ENCODE results near the gene MTG1. TPM values are rescaled to one million over a fixed set of nuclear protein-coding genes. Genes with fewer than 3 reads are reported as not detected.
"Not testable (repeated sequence)": the region's sequence is repeated elsewhere in the genome, so short reads cannot be mapped to it uniquely, and the experiment has no call there.

MTG1 gene
- total and polyA plus RNA-seq, 4 donors = 23.4 to 91.2 (median 42.8) TPM

DNA sequence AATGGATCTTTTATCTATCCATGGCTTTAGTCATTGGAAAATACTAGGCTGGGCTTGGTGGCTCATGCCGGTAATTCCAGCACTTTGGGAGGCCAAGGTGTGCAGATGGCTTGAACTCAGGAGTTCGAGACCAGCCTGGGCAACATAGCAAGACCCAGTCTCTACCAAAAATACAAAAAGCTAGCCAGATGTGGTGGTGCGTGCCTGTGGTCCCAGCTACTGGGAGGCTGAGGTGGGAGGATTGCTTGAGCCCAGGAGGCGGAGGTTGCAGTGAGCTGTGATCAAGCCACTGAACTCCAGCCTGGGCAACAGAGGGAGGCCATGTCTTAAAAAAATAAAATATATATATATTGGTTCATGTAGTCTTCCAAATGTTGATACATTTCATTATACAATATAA is 7.0 kb upstream of the MTG1 start:
- H3K4me1 ChIP-seq (ENCODE audit: control insufficient read depth, insufficient read depth, low read length); H3K27ac ChIP-seq (ENCODE audit: low read depth, low read length); H3K4me3 ChIP-seq (ENCODE audit: low read depth, low read length); H3K27me3 ChIP-seq (ENCODE audit: control insufficient read depth, insufficient read depth, low read length); H3K9me3 ChIP-seq (ENCODE audit: control insufficient read depth, insufficient read depth, low read length); DNase-seq (ENCODE audit: low read depth in 4 of 6, low spot score in 6 of 6): not testable (repeated sequence)
- peaks cover 54% of the 10 kb centered on the region for H3K36me3 ChIP-seq (ENCODE audit: control insufficient read depth, insufficient read depth, low read length)
- 100% methylated on average over 2 of the region's 4 CpGs for WGBS (ENCODE audit: insufficient coverage)

DNA sequence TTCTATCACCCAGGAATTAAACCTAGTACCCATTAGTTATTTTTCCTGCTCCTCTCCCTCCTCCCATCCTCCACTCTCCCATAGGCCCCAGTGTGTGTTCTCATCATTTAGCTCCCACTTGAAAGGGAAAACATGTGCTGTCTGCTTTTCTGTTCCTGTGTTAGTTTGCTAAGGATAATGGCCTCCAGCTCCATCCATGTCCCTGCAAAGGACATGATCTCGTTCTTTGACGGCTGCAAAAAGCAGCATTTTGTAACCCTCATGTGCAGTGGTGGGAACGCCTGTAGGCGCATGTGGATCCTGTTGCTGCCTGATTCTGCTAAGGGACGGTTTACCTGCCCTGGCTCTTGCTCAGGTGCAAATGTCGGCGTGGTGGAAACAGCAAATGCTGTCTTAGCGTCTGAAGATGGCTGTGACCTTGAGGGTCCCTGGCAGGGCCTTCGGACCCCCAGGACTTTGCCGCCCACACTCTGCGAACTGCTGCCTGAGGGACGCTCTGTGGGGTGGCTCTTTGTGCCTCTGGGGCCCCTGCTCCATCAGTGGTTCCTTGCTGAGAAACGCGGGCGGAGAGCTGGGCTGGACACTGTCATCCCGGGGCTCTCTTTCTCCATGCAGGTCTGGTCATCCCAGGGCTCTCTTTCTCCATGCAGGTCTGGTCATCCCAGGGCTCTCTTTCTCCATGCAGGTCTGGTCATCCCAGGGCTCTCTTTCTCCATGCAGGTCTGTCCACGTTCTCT is 5.6 kb upstream of the MTG1 start:
- 87% methylated on average over 17 of the region's 17 CpGs for WGBS (ENCODE audit: insufficient coverage)
- H3K27ac ChIP-seq (ENCODE audit: low read depth, low read length) = no peak overlapping the region
- peaks cover 1% of the 10 kb centered on the region for H3K4me1 ChIP-seq (ENCODE audit: control insufficient read depth, insufficient read depth, low read length)
- H3K9me3 ChIP-seq (ENCODE audit: control insufficient read depth, insufficient read depth, low read length) = no peaks in the 10 kb centered on the region
- DNase-seq (ENCODE audit: low read depth in 4 of 6, low spot score in 6 of 6) = no peak
- no peak overlapping the region for H3K4me3 ChIP-seq (ENCODE audit: low read depth, low read length)
- H3K36me3 ChIP-seq (ENCODE audit: control insufficient read depth, insufficient read depth, low read length) = peaks cover 52% of the 10 kb centered on the region
- no peaks in the 10 kb centered on the region for H3K27me3 ChIP-seq (ENCODE audit: control insufficient read depth, insufficient read depth, low read length)

DNA sequence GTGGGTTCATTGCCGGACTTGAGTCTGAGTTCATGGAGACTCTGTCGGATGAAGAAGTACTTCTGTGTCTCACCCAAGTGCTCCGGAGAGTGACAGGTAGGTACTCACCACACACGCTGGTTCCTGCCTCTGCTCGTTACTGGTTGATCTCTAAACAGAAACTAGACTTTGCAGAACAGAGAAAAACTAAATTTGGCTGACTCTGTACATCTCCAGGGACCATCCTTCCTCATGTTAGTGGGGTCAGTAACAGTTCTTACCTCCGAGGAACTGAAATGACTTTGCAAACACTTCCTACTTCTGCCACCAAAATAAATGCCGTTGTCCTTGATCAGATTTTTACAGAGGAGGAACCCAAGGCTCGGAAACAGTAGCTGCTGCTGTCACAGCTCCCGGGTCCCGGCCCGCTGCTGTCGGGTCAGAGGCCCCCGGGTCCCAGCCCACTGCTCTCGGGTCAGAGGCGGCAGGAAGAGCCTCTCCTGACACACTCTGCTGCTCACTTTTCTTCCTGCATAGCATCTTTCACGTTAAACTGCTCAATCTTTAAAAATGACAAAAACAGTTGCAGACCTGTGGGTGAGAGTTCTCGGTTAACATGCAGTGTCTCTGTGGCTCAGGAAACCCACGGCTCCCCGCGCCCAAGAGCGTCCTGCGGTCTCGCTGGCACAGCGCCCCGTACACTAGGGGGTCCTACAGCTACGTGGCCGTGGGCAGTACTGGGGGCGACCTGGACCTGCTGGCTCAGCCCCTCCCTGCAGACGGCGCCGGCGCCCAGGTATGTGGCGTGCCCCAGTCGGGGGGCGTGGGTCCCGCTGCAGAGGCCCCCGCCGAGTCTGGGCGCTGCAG is 4.8 kb upstream of the MTG1 start:
- Histone ChIP-seq H3K36me3 (ENCODE audit: control insufficient read depth, insufficient read depth, low read length) (peaks cover 47% of the 10 kb centered on the region), H3K27ac (ENCODE audit: low read depth, low read length) (no peak overlapping the region)

DNA sequence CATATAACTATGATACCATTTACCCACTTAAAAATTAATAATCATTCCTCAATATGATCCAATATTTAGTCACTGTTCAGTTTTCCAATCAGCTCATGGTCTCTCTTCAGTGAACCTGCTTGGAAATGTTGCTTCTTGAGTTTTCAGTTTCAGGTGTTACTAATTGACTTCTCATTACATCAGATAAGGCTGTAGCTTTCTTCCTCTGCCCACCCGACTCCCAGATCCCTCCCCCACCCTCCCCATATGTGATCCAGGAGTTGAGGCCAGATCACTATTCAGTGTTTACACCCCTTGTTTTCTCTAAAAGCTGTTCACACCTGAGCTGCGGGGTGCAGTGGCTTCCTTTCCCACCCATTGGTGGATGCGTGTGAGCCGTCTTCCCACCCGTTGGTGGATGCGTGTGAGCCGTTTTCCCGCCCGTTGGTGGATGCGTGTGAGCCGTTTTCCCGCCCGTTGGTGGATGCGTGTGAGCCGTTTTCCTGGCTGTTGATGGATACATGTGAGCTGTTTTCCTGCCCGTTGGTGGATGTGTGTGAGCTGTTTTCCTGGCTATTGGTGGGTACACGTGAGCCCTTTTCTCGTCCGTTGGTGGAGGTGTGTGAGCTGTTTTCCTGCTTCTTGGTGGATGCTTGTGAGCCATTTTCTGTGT is 3.2 kb upstream of the MTG1 start:
- Histone ChIP-seq H3K4me3 (ENCODE audit: low read depth, low read length) (no peak overlapping the region), H3K36me3 (ENCODE audit: control insufficient read depth, insufficient read depth, low read length) (peaks cover 42% of the 10 kb centered on the region), H3K27ac (ENCODE audit: low read depth, low read length) (no peak overlapping the region), H3K4me1 (ENCODE audit: control insufficient read depth, insufficient read depth, low read length) (peaks cover 16% of the 10 kb centered on the region), H3K27me3 (ENCODE audit: control insufficient read depth, insufficient read depth, low read length) (no peaks in the 10 kb centered on the region), H3K9me3 (ENCODE audit: control insufficient read depth, insufficient read depth, low read length) (no peaks in the 10 kb centered on the region)
- DNase-seq (ENCODE audit: low read depth in 4 of 6, low spot score in 6 of 6) = no peak
- 93% methylated on average over 15 of the region's 19 CpGs for WGBS (ENCODE audit: insufficient coverage)

More for the DNA sequence above, 4.8 kb upstream of the MTG1 start:
- H3K27me3 ChIP-seq (ENCODE audit: control insufficient read depth, insufficient read depth, low read length) = no peaks in the 10 kb centered on the region
- no peak for DNase-seq (ENCODE audit: low read depth in 4 of 6, low spot score in 6 of 6)
- no peak overlapping the region for H3K4me3 ChIP-seq (ENCODE audit: low read depth, low read length)
- WGBS (ENCODE audit: insufficient coverage) = 88% methylated on average over 27 of the region's 39 CpGs
- peaks cover 4% of the 10 kb centered on the region for H3K4me1 ChIP-seq (ENCODE audit: control insufficient read depth, insufficient read depth, low read length)
- H3K9me3 ChIP-seq (ENCODE audit: control insufficient read depth, insufficient read depth, low read length) = no peaks in the 10 kb centered on the region

DNA sequence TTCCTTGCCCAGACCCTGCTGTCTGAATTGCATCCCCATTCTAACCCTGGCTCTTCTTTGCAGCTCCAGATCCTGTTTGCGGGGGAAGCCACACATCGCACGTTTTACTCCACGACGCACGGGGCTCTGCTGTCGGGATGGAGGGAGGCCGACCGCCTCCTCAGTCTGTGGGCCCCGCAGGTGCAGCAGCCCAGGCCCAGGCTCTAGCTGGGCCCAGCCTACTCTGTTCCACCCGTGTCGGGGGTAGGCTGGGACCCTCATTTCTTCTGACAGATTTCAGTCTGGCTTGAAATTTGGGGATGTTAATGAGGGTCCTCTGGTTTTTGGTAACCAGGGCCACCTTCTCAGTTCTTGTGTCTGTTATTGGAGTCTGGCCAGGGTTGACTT is 2.7 kb upstream of the MTG1 start:
- H3K4me3 ChIP-seq (ENCODE audit: low read depth, low read length) = no peak overlapping the region
- WGBS (ENCODE audit: insufficient coverage) = 93% methylated on average over 12 of the region's 12 CpGs

DNA sequence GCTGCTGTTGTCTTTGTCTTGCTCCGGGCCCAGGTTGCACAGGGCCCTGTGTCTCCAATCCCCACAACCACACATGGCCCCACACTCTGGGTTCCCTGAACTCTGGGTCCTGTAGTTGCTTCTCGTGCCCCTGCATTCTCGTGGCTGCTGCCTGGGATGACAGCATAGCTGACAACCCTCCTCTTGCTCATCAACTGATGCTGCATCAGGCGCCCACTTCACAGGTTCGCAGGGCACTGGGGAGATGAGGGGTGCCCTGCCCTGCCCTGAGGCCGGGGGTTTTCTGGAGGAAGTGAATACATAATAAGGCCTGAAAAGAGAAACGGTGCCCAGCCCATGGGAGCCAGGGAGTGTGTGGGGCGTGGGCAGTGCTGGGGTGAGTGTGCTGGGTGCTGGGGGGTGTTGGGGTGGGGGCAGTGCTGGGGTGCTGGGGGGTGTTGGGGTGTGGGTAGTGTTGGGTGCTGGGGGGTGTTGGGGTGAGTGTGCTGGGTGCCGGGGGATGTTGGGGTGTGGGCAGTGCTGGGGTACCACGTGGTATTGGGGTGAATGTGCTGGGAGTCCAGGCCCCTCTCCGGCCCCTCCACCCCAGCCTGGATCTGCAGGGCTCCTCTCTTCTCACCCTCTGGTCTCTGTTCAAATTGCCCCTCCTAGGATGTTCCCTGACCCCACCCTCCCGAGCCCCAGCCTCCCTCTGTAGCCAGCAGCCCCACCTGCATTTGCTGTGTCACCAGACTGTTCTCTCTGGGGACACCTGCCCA is 2.0 kb upstream of the MTG1 start:
- DNase-seq (ENCODE audit: low read depth in 4 of 6, low spot score in 6 of 6) = no peak
- Histone ChIP-seq H3K36me3 (ENCODE audit: control insufficient read depth, insufficient read depth, low read length) (peaks cover 46% of the 10 kb centered on the region), H3K4me1 (ENCODE audit: control insufficient read depth, insufficient read depth, low read length) (peaks cover 16% of the 10 kb centered on the region), H3K9me3 (ENCODE audit: control insufficient read depth, insufficient read depth, low read length) (no peaks in the 10 kb centered on the region), H3K27ac (ENCODE audit: low read depth, low read length) (no peak overlapping the region), H3K4me3 (ENCODE audit: low read depth, low read length) (no peak overlapping the region), H3K27me3 (ENCODE audit: control insufficient read depth, insufficient read depth, low read length) (no peaks in the 10 kb centered on the region)
- 84% methylated on average over 6 of the region's 12 CpGs for WGBS (ENCODE audit: insufficient coverage)

More for the DNA sequence above, 2.7 kb upstream of the MTG1 start:
- peaks cover 45% of the 10 kb centered on the region for H3K36me3 ChIP-seq (ENCODE audit: control insufficient read depth, insufficient read depth, low read length)
- no peak overlapping the region for H3K27ac ChIP-seq (ENCODE audit: low read depth, low read length)
- DNase-seq (ENCODE audit: low read depth in 4 of 6, low spot score in 6 of 6) = no peak
- H3K4me1 ChIP-seq (ENCODE audit: control insufficient read depth, insufficient read depth, low read length) = peaks cover 16% of the 10 kb centered on the region
- H3K27me3 ChIP-seq (ENCODE audit: control insufficient read depth, insufficient read depth, low read length) = no peaks in the 10 kb centered on the region
- H3K9me3 ChIP-seq (ENCODE audit: control insufficient read depth, insufficient read depth, low read length) = no peaks in the 10 kb centered on the region

DNA sequence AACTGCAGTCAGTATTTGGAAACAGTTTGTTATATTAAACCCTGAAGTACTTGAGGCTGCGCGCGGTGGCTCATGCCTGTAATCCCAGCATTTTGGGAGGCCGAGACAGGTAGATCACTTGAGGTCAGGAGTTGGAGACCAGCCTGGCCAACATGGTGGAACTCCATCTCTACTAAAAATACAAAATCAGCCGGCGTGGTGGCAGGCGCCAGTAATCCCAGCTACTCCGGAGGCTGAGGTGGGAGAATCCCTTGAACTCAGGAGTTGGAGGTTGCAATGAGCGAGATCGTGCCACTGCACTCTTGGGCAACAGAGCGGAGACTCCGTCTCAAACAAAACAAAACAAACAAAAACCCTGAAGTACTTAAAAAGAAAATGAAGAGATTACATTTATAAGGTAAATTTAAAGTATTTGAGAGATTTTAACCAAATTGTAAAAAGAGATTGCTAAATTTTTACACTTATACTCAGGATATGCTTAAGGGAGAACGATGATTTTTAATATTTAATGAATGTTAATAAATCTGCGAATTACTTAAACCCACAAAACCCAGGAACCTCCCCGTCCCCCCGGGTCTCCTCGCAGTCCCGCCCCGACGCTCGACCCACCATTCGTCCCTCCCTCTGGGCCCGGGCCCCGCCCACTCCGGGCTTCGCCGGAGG is 425 bp upstream of the MTG1 start:
- Histone ChIP-seq H3K27ac (ENCODE audit: low read depth, low read length) (peak overlapping the region; percentile 25), H3K36me3 (ENCODE audit: control insufficient read depth, insufficient read depth, low read length) (peaks cover 48% of the 10 kb centered on the region), H3K9me3 (ENCODE audit: control insufficient read depth, insufficient read depth, low read length) (no peaks in the 10 kb centered on the region), H3K27me3 (ENCODE audit: control insufficient read depth, insufficient read depth, low read length) (no peaks in the 10 kb centered on the region), H3K4me1 (ENCODE audit: control insufficient read depth, insufficient read depth, low read length) (peaks cover 16% of the 10 kb centered on the region), H3K4me3 (ENCODE audit: low read depth, low read length) (peak overlapping the region; percentile 68)
- no peak for DNase-seq (ENCODE audit: low read depth in 4 of 6, low spot score in 6 of 6)
- WGBS (ENCODE audit: insufficient coverage) = 23% methylated on average over 17 of the region's 27 CpGs

DNA sequence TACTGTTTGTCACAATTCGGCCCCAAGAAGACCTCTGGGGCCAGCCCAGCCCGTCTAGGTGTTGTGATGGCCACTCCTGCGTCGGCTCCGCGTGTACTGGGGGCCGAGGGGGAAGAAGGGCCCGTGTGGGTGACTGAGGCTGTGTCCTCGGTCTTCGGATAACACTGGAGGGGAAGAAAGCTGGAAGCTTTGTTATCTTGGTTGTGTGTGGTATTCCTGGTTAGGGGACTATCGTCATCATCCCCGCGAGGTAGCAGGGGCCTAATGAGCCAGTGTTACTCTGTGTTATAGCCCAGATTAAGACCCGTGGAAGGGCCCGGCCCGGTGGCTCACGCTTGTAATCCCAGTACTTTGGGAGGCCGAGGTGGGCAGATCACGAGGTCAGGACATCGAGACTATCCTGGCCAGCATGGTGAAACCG is 854 bp downstream of the MTG1 start:
- 35% methylated on average over 21 of the region's 21 CpGs for WGBS (ENCODE audit: insufficient coverage)
- H3K4me1 ChIP-seq (ENCODE audit: control insufficient read depth, insufficient read depth, low read length) = peaks cover 16% of the 10 kb centered on the region
- no peak for DNase-seq (ENCODE audit: low read depth in 4 of 6, low spot score in 6 of 6)
- H3K4me3 ChIP-seq (ENCODE audit: low read depth, low read length) = peak overlapping the region; percentile 68
- H3K36me3 ChIP-seq (ENCODE audit: control insufficient read depth, insufficient read depth, low read length) = peaks cover 50% of the 10 kb centered on the region
- peak overlapping the region; percentile 47 for H3K27ac ChIP-seq (ENCODE audit: low read depth, low read length)
- H3K27me3 ChIP-seq (ENCODE audit: control insufficient read depth, insufficient read depth, low read length) = no peaks in the 10 kb centered on the region
- H3K9me3 ChIP-seq (ENCODE audit: control insufficient read depth, insufficient read depth, low read length) = no peaks in the 10 kb centered on the region
